Measurements from ENCODE around the gene ZNF280B. TPM values are rescaled to one million over a fixed set of nuclear protein-coding genes. Genes with fewer than 3 reads are reported as not detected.
A peak's percentile ranks its signal among the peaks of the same experiment; 100 is the strongest.

Gene ZNF280B
- total and polyA plus RNA-seq, 9 of the 15 experiments (the other 6 are each of a cell fraction or from before 2014, with no cell fraction given), result 7.7 to 29.9 (median 20.0) TPM

- TF ChIP-seq ZNF609 (CRISPR knock-in tag; IDR thresholded peaks at IDR 0.05; ENCODE audit: borderline replicate concordance), result peak; percentile 98; the same call in 1 of the 2 replicates
- no peak for TF ChIP-seq PREB (CRISPR knock-in tag; IDR thresholded peaks at IDR 0.05)
- TF ChIP-seq ZFP91 (CRISPR knock-in tag; IDR thresholded peaks at IDR 0.05), result peak; percentile 88; the same call in 1 of the 2 replicates
- 0 out of 2 replicates have a peak, but pooled peaks have one; percentile 18 for TF ChIP-seq RERE (CRISPR knock-in tag; IDR thresholded peaks at IDR 0.05; ENCODE audit: borderline replicate concordance)
- no peak for TF ChIP-seq ETV6 (IDR thresholded peaks at IDR 0.05; ENCODE audit: borderline replicate concordance in 1 of 2, low read depth in 2 of 2, low read length in 1 of 2)
- TF ChIP-seq ETV6 (CRISPR knock-in tag; IDR thresholded peaks at IDR 0.05; ENCODE audit: borderline replicate concordance), result peak; percentile 90; the same call in 1 of the 2 replicates
- no peak for TF ChIP-seq ZNF707 (CRISPR knock-in tag; conservative IDR thresholded peaks at IDR 0.05)
- no peak for TF ChIP-seq ZNF655 (CRISPR knock-in tag; IDR thresholded peaks at IDR 0.05)
- TF ChIP-seq GABPB1 (CRISPR knock-in tag; IDR thresholded peaks at IDR 0.05), result peak; percentile 87
- TF ChIP-seq GABPA (tag; conservative IDR thresholded peaks at IDR 0.05; ENCODE audit: low read depth), result no peak
These were observed at the start of gene ZNF280B (continued) for GRCh38 chr22:22508274-22509176.

All from K562 (cell line).